B cell (primary cell): Measurements from ENCODE around the gene ANKRD29. TPM values are rescaled to one million over a fixed set of nuclear protein-coding genes. Genes with fewer than 3 reads are reported as not detected.

ENCODE experiments used
- ATAC-seq: fragments of 200-7000 bp; cut with Tn5 transposase; one replicate; pipeline ENCODE4 v1.10.0; 2021; ENCODE audit warnings: low read depth, mild to moderate bottlenecking, moderate number of reproducible peaks, moderate library complexity
- CTCF ChIA-PET: fragments of 350-600 bp; sonication (Branson Sonifier 250); formaldehyde crosslinking; loops from one replicate; lab custom pipeline; 2021; ENCODE audit warnings: antibody characterized with exemption, inconsistent platforms; lab: Charles Lee
- POLR2A ChIA-PET: fragments of 350-600 bp; sonication (Branson Sonifier 250); formaldehyde crosslinking; loops from one replicate; lab custom pipeline; 2021; ENCODE audit warnings: antibody characterized with exemption; lab: Charles Lee
- DNase-seq: peaks from one replicate; pipeline ENCODE4 v3.0.0; 2013
- H2AFZ ChIP-seq: 2 replicates; pipeline ENCODE4 v1.6.1; 2012; ENCODE audit warnings: mild to moderate bottlenecking, low read depth, low read length; ENCODE audit not compliant: insufficient read depth, poor library complexity, severe bottlenecking
- H3K27ac ChIP-seq, 2 donors: 1 replicate in 1 of 2; 2 replicates in 1 of 2; pipeline ENCODE4 v1.5.1; 2012 to 2013; ENCODE audit warnings: low read length in 2 of 2, mild to moderate bottlenecking in 2 of 2, moderate library complexity in 1 of 2
- H3K27me3 ChIP-seq, 4 experiments: fragments of 200-600 bp in 1 of 4; sonication (generic) in 1 of 4; replicated peaks in 1 of 4; 1 replicate in 2 of 4; 2 replicates in 2 of 4; pipeline versions ENCODE4 v1.6.1 to v1.7.0; 2013 to 2016; ENCODE audit warnings: low read length in 3 of 4, mild to moderate bottlenecking in 2 of 4, mixed read lengths in 1 of 4, moderate library complexity in 1 of 4; ENCODE audit not compliant: insufficient read depth in 4 of 4, control insufficient read depth in 3 of 4; ENCODE audit errors: control extremely low read depth in 1 of 4
- H3K36me3 ChIP-seq, 2 experiments: replicated peaks in 1 of 2; 1 replicate in 1 of 2; 2 replicates in 1 of 2; pipeline versions ENCODE4 v1.6.1 to v1.7.1; 2013; ENCODE audit warnings: low read length in 1 of 2; ENCODE audit not compliant: insufficient read depth in 2 of 2, control insufficient read depth in 1 of 2; ENCODE audit errors: control extremely low read depth in 1 of 2, extremely low read depth in 1 of 2
- H3K4me1 ChIP-seq, 2 donors: fragments of 200-600 bp in 1 of 2; sonication (generic) in 1 of 2; 1 replicate in 1 of 2; 2 replicates in 1 of 2; pipeline versions ENCODE4 v1.5.1 to v1.6.1; 2013 to 2017; ENCODE audit warnings: low read length in 2 of 2; ENCODE audit not compliant: control insufficient read depth in 2 of 2, insufficient read depth in 2 of 2
- H3K4me2 ChIP-seq: replicated peaks from 2 replicates; pipeline ENCODE3; 2012; ENCODE audit warnings: mild to moderate bottlenecking, low read depth, low read length; ENCODE audit not compliant: poor library complexity, severe bottlenecking
- H3K4me3 ChIP-seq, 5 experiments: fragments of 200-600 bp in 1 of 5; sonication (generic) in 1 of 5; 1 replicate in 3 of 5; 2 replicates in 2 of 5; pipeline versions ENCODE4 v1.5.1 to v1.7.0; 2011 to 2016; ENCODE audit warnings: low read length in 4 of 5, mild to moderate bottlenecking in 4 of 5, low read depth in 2 of 5, control low read depth in 1 of 5, moderate library complexity in 1 of 5; ENCODE audit not compliant: insufficient read depth in 1 of 5; ENCODE audit errors: control extremely low read depth in 1 of 5, extremely low read depth in 1 of 5
- H3K79me2 ChIP-seq: fragments of 200-600 bp; sonication (generic); one replicate; pipeline ENCODE4 v1.6.0; 2016; ENCODE audit warnings: low read length; ENCODE audit not compliant: control insufficient read depth, insufficient read depth
- H3K9ac ChIP-seq: fragments of 200-600 bp; sonication (generic); 2 replicates; pipeline ENCODE4 v1.6.1; 2017; ENCODE audit warnings: mild to moderate bottlenecking, low read length, moderate library complexity
- H3K9me3 ChIP-seq, 3 donors: one replicate each; pipeline versions ENCODE4 v1.6.1 to v1.7.1; 2013; ENCODE audit warnings: low read length in 2 of 3; ENCODE audit not compliant: control insufficient read depth in 2 of 3, insufficient read depth in 1 of 3; ENCODE audit errors: control extremely low read depth in 1 of 3
- H4K20me1 ChIP-seq: 2 replicates; pipeline ENCODE4 v1.6.0; 2012; ENCODE audit warnings: mild to moderate bottlenecking, low read length; ENCODE audit not compliant: insufficient read depth, control insufficient read depth, poor library complexity, severe bottlenecking
- H3K27ac Mint-ChIP-seq: one replicate; pipeline ENCODE4 v1.8.0; 2021; ENCODE audit warnings: mixed read lengths
- H3K27me3 Mint-ChIP-seq: one replicate; pipeline ENCODE4 v1.8.0; 2021; ENCODE audit warnings: mixed read lengths
- H3K4me1 Mint-ChIP-seq: one replicate; pipeline ENCODE4 v1.8.0; 2021; ENCODE audit warnings: mixed read lengths
- H3K4me3 Mint-ChIP-seq: one replicate; pipeline ENCODE4 v1.8.0; 2021; ENCODE audit warnings: mixed read lengths
- H3K9me3 Mint-ChIP-seq: one replicate; pipeline ENCODE4 v1.8.0; 2022; ENCODE audit warnings: mixed read lengths; ENCODE audit not compliant: insufficient read depth
- CTCF ChIP-seq: fragments of 200-600 bp; IDR thresholded peaks from one replicate; pipeline ENCODE4 v1.8.0; 2022; ENCODE audit warnings: antibody characterized with exemption, mild to moderate bottlenecking
- EZH2 ChIP-seq: IDR thresholded peaks from 2 replicates; pipeline ENCODE4 v1.6.1; 2012; ENCODE audit warnings: borderline replicate concordance, low read depth, mild to moderate bottlenecking, moderate library complexity, low read length; ENCODE audit not compliant: insufficient read depth, poor library complexity, severe bottlenecking
- WGBS: methylation state at CpG from one replicate; pipeline ENCODE4 v1.1.5; 2013; ENCODE audit warnings: missing lambda C conversion rate; ENCODE audit not compliant: insufficient coverage; 5-methylcytosine and 5-hydroxymethylcytosine counted together
- intact Hi-C: fragments of 100-400 bp; cut with micrococcal nuclease; formaldehyde crosslinking; loops from one replicate; pipeline ENCODE4 v1.10.0; 2022
- polyA plus RNA-seq: library from polyadenylated mRNA; depleted of rRNA; stranded (reverse); fragments of >200 nt; gene quantifications from 2 replicates; pipeline ENCODE4 v1.2.3, GENCODE V29; 2012
- total RNA-seq, 2 donors: library from RNA; stranded (reverse); fragments of 120-200 nt in 1 of 2; gene quantifications; 1 replicate in 1 of 2; 2 replicates in 1 of 2; pipeline versions ENCODE4 v1.2.3 to v1.2.4, GENCODE V29; 2013 to 2022

Gene ANKRD29
- total and polyA plus RNA-seq, 2 donors (not counting 1 experiment from before 2014, with no cell fraction given) = not detected

- Mint-ChIP-seq H3K27ac (no peak overlapping the region), H3K9me3 (no peaks in the 10 kb centered on the region), H3K27me3 (no peaks in the 10 kb centered on the region), H3K4me3 (no peak overlapping the region), H3K4me1 (peaks cover 6% of the 10 kb centered on the region)
- intact Hi-C loops = no loop called here
- no peak overlapping the region for H3K9ac ChIP-seq
- no peak overlapping the region for H3K4me3 ChIP-seq
- peaks cover 0 to 61% of the 10 kb centered on the region in 2 experiments for H3K36me3 ChIP-seq
- H3K4me2 ChIP-seq = no peak overlapping the region
- ChIA-PET CTCF (no interaction called here), POLR2A (no interaction called here)
- no peaks in the 10 kb centered on the region for H4K20me1 ChIP-seq
- WGBS = 100% methylated on average over 3 of the region's 7 CpGs
- no peaks in the 10 kb centered on the region for H3K4me1 ChIP-seq
- no peak overlapping the region for H2AFZ ChIP-seq
- ATAC-seq = no peak
- no peak overlapping the region for H3K27ac ChIP-seq
- H3K79me2 ChIP-seq = peaks cover under 1% of the 10 kb centered on the region
- H3K27me3 ChIP-seq = no peaks in the 10 kb centered on the region
- no peak for TF ChIP-seq CTCF
- TF ChIP-seq EZH2 = no peak
- no peak for DNase-seq
- H3K9me3 ChIP-seq = no peaks in the 10 kb centered on the region
These were observed 94.2 kb downstream of the ANKRD29 start for GRCh38 chr18:23568281-23569138.

- H3K4me2 ChIP-seq = no peak overlapping the region
- H3K27ac ChIP-seq = no peak overlapping the region
- no peaks in the 10 kb centered on the region for H3K27me3 ChIP-seq
- TF ChIP-seq EZH2 = no peak
- no peak for TF ChIP-seq CTCF
- Mint-ChIP-seq H3K4me3 (no peak overlapping the region), H3K27me3 (no peaks in the 10 kb centered on the region), H3K27ac (no peak overlapping the region), H3K4me1 (peaks cover 3% of the 10 kb centered on the region), H3K9me3 (no peaks in the 10 kb centered on the region)
- H3K4me3 ChIP-seq = no peak overlapping the region
- H2AFZ ChIP-seq = no peak overlapping the region
- no peaks in the 10 kb centered on the region for H3K9me3 ChIP-seq
- H3K4me1 ChIP-seq = no peaks in the 10 kb centered on the region
- no peaks in the 10 kb centered on the region for H3K79me2 ChIP-seq
- ChIA-PET CTCF (no interaction called here), POLR2A (no interaction called here)
- DNase-seq (no peak), ATAC-seq (no peak)
- H3K36me3 ChIP-seq = peaks cover 0 to 55% of the 10 kb centered on the region in 2 experiments
- no peaks in the 10 kb centered on the region for H4K20me1 ChIP-seq
- WGBS = no CpG with 5 or more reads among the region's 3 CpGs
- H3K9ac ChIP-seq = no peak overlapping the region
- intact Hi-C loops = no loop called here
These were observed 95.0 kb downstream of the ANKRD29 start for GRCh38 chr18:23567671-23568070.
